ENCODE data around the gene NHSL2.
A peak's percentile ranks its signal among the peaks of the same experiment; 100 is the strongest.

- TF ChIP-seq CTCF (IDR thresholded peaks at IDR 0.05; ENCODE audit: borderline replicate concordance, extremely low read depth, low read length, poor library complexity, severe bottlenecking) (peak; percentile 69), EZH2 (IDR thresholded peaks at IDR 0.05; ENCODE audit: borderline replicate concordance, low read depth, low read length, severe bottlenecking) (peak; percentile 80)
These were observed 107.8 kb downstream of the NHSL2 start for GRCh38 chrX:72018277-72019112.

Data from DND-41 (cell line).